H7 (cell line): ENCODE measurements around the gene FOXJ3. TPM values are rescaled to one million over a fixed set of nuclear protein-coding genes. Genes with fewer than 3 reads are reported as not detected.

Source experiments
- DNase-seq: peaks from one replicate; pipeline ENCODE4 v3.0.0; 2012
- H3K27me3 ChIP-seq: 2 replicates; pipeline ENCODE4 v1.6.0; 2011; ENCODE audit warnings: mild to moderate bottlenecking, low read length; ENCODE audit not compliant: control insufficient read depth, insufficient read depth
- H3K36me3 ChIP-seq: replicated peaks from 2 replicates; pipeline ENCODE4 v1.5.1; 2011; ENCODE audit warnings: low read length; ENCODE audit not compliant: control insufficient read depth, insufficient read depth
- H3K4me3 ChIP-seq: 2 replicates; pipeline ENCODE4 v1.5.1; 2011; ENCODE audit warnings: low read depth, mild to moderate bottlenecking, control low read depth, low read length, moderate library complexity; ENCODE audit not compliant: insufficient read depth
- total RNA-seq: library from RNA; depleted of rRNA; stranded (reverse); fragments of >200 nt; shearing (Covaris generic); gene quantifications from 2 replicates; pipeline ENCODE4 v1.2.3, GENCODE V29; 2014; rRNA removed

Gene FOXJ3
- total RNA-seq, 1 experiment from 2014 or later, result 41.5 TPM

DNA sequence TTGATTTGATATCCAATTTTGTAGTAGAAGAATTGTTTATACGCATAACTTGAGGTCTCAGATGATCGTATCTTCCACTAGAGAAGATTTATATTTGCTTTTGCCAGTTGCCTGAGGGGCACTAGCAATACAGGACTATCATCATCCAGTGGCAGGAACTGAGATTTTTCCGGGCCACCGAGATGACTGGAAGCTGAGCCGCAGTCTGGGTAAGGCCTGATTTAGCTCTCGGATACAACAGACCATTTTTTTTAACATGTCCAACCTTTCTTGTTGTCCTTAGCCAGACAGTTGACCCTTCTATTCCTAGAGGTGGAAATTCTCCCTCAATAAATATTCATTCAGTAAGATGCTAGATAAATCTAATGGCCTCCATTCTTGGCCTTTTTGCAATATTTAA, 207.3 kb downstream of the FOXJ3 start:
- Histone ChIP-seq H3K36me3 (no peaks in the 10 kb centered on the region), H3K4me3 (no peak overlapping the region), H3K27me3 (no peaks in the 10 kb centered on the region)
- DNase-seq, result no peak

Other genes starting within 250 kb of the FOXJ3 start
- gene GUCA2B, start 181.8 kb downstream of the FOXJ3 start, total RNA-seq, result not detected in 2 replicates
- not detected in 2 replicates for gene GUCA2A, start 170.5 kb downstream of the FOXJ3 start, total RNA-seq
- gene RIMKLA, start 45.6 kb upstream of the FOXJ3 start, total RNA-seq, result 1.1 and 2.7 TPM in 2 replicates
- gene ZMYND12, start 120.8 kb upstream of the FOXJ3 start, total RNA-seq, result 2.6 and 3.5 TPM in 2 replicates
- 67.6 and 83.1 TPM in 2 replicates for gene PPCS, start 121.3 kb upstream of the FOXJ3 start, total RNA-seq
- 0.87 and 1.4 TPM in 2 replicates for gene CCDC30, start 128.1 kb upstream of the FOXJ3 start, total RNA-seq